GM23338 (cell line): Measurements from ENCODE around the gene LIG4. TPM values are rescaled to one million over a fixed set of nuclear protein-coding genes. Genes with fewer than 3 reads are reported as not detected.
"Not testable (repeated sequence)": the region's sequence is repeated elsewhere in the genome, so short reads cannot be mapped to it uniquely, and the experiment has no call there.

Experiments used
- ATAC-seq: fragments of 200-7000 bp; cut with Tn5 transposase; 3 replicates; pipeline ENCODE4 v1.9.1; 2020
- DNase-seq: peaks from one replicate; pipeline ENCODE4 v3.0.0-alpha.2; 2015; ENCODE audit warnings: low spot score
- H2AFZ ChIP-seq: fragments of 200-600 bp; sonication (generic); 2 replicates; pipeline ENCODE4 v1.8.0; 2016; ENCODE audit warnings: antibody characterized with exemption, mild to moderate bottlenecking, moderate library complexity
- H3F3A ChIP-seq: fragments of 200-600 bp; sonication (generic); replicated peaks from 2 replicates; pipeline ENCODE4 v1.8.0; 2017; ENCODE audit warnings: antibody characterized with exemption, mixed run types, low read depth
- H3K27ac ChIP-seq: fragments of 200-600 bp; sonication (generic); 2 replicates; pipeline ENCODE4 v1.6.1; 2016; ENCODE audit warnings: low read depth
- H3K27me3 ChIP-seq: fragments of 200-600 bp; sonication (generic); 2 replicates; pipeline ENCODE4 v1.8.0; 2016; ENCODE audit warnings: mild to moderate bottlenecking, mixed run types, moderate library complexity; ENCODE audit not compliant: insufficient read depth
- H3K36me3 ChIP-seq: fragments of 200-600 bp; sonication (generic); 2 replicates; pipeline ENCODE4 v1.8.0; 2016; ENCODE audit warnings: mild to moderate bottlenecking; ENCODE audit not compliant: insufficient read depth
- H3K4me1 ChIP-seq: fragments of 200-600 bp; sonication (generic); 2 replicates; pipeline ENCODE4 v1.8.0; 2016; ENCODE audit warnings: mild to moderate bottlenecking, moderate library complexity; ENCODE audit not compliant: insufficient read depth
- H3K4me2 ChIP-seq: fragments of 200-600 bp; sonication (generic); 2 replicates; pipeline ENCODE4 v1.7.1; 2017; ENCODE audit warnings: mixed run types
- H3K4me3 ChIP-seq: fragments of 200-600 bp; sonication (generic); 2 replicates; pipeline ENCODE4 v1.6.1; 2016; ENCODE audit warnings: mixed run types
- H3K79me2 ChIP-seq: fragments of 200-600 bp; sonication (generic); replicated peaks from 2 replicates; pipeline ENCODE4 v1.8.0; 2017; ENCODE audit warnings: mild to moderate bottlenecking; ENCODE audit not compliant: insufficient read depth
- H3K9me2 ChIP-seq: fragments of 200-600 bp; sonication (generic); 2 replicates; pipeline ENCODE4 v1.8.0; 2017; ENCODE audit not compliant: insufficient read depth
- H4K20me1 ChIP-seq: fragments of 200-600 bp; sonication (generic); replicated peaks from 2 replicates; pipeline ENCODE4 v1.8.0; 2017; ENCODE audit warnings: mild to moderate bottlenecking; ENCODE audit not compliant: insufficient read depth
- H3K27ac Mint-ChIP-seq: 2 replicates; pipeline ENCODE4 v1.8.0; 2020; ENCODE audit warnings: inconsistent platforms, mild to moderate bottlenecking, moderate library complexity, mixed read lengths
- H3K27me3 Mint-ChIP-seq: 3 replicates; pipeline ENCODE4 v1.8.0; 2022; ENCODE audit warnings: low read depth, mild to moderate bottlenecking, moderate library complexity, mixed read lengths, inconsistent platforms; ENCODE audit not compliant: insufficient read depth, poor library complexity
- H3K36me3 Mint-ChIP-seq: 3 replicates; pipeline ENCODE4 v1.8.0; 2021; ENCODE audit warnings: low read depth, mild to moderate bottlenecking, inconsistent platforms, moderate library complexity, mixed read lengths
- H3K4me1 Mint-ChIP-seq: 3 replicates; pipeline ENCODE4 v1.8.0; 2020; ENCODE audit warnings: mild to moderate bottlenecking, inconsistent platforms, mixed read lengths
- H3K4me3 Mint-ChIP-seq: 3 replicates; pipeline ENCODE4 v1.8.0; 2021; ENCODE audit warnings: moderate library complexity, mild to moderate bottlenecking, inconsistent platforms, mixed read lengths
- H3K9me3 Mint-ChIP-seq: 3 replicates; pipeline ENCODE4 v1.8.0; 2020; ENCODE audit warnings: moderate library complexity, mild to moderate bottlenecking, inconsistent platforms, mixed read lengths
- CREB1 ChIP-seq: fragments of 250-450 bp; sonication (Bioruptor Pico); IDR thresholded peaks from 2 replicates; pipeline ENCODE4 v1.5.0; 2020; ENCODE audit warnings: low read depth, mild to moderate bottlenecking, moderate library complexity
- EZH2 ChIP-seq: fragments of 200-600 bp; sonication (generic); IDR thresholded peaks from one replicate; pipeline ENCODE4 v1.8.0; 2017; ENCODE audit warnings: antibody characterized with exemption, mild to moderate bottlenecking, low read depth; ENCODE audit not compliant: unreplicated experiment
- JUNB ChIP-seq: IDR thresholded peaks from one replicate; pipeline ENCODE4 v1.6.1; 2016; ENCODE audit warnings: antibody characterized with exemption; ENCODE audit not compliant: unreplicated experiment
- NANOG ChIP-seq: IDR thresholded peaks from 2 replicates; pipeline ENCODE4 v1.6.1; 2016; ENCODE audit warnings: antibody characterized with exemption, borderline replicate concordance
- POLR2AphosphoS5 ChIP-seq: IDR thresholded peaks from 2 replicates; pipeline ENCODE4 v1.6.1; 2016; ENCODE audit warnings: antibody characterized with exemption, low read depth
- REST ChIP-seq: IDR thresholded peaks from one replicate; pipeline ENCODE4 v1.6.1; 2018; ENCODE audit warnings: antibody characterized with exemption; ENCODE audit not compliant: unreplicated experiment
- STAT1 ChIP-seq: IDR thresholded peaks from one replicate; pipeline ENCODE4 v1.6.1; 2016; ENCODE audit warnings: antibody characterized with exemption; ENCODE audit not compliant: unreplicated experiment
- ZNF114 ChIP-seq: fragments of 250-450 bp; sonication (Bioruptor Pico); IDR thresholded peaks from 2 replicates; pipeline ENCODE4 v1.5.0; 2020; ENCODE audit warnings: mild to moderate bottlenecking, moderate library complexity
- ZNF331 ChIP-seq: fragments of 250-450 bp; sonication (Bioruptor Pico); IDR thresholded peaks from 2 replicates; pipeline ENCODE4 v1.5.0; 2020; ENCODE audit warnings: low read depth, mild to moderate bottlenecking, moderate library complexity
- polyA plus RNA-seq: library from polyadenylated mRNA; unstranded; fragments of >200 nt; fragmentation: Nextera tagmentation; extraction: Ambion mirVana; gene quantifications from 2 replicates; pipeline ENCODE4 v1.2.1, GENCODE V29; 2016
- total RNA-seq: library from RNA; depleted of rRNA; stranded (reverse); fragments of >200 nt; shearing (Covaris generic); gene quantifications from 2 replicates; pipeline ENCODE4 v1.2.3, GENCODE V29; 2014
- TF ChIP-seq, protein P1 (sequence below), 2 experiments: fragments of 200-600 bp in 1 of 2; sonication (generic) in 1 of 2; conservative IDR thresholded peaks; 2 replicates each; pipeline versions ENCODE4 v1.5.1 to v1.6.1; 2016 to 2017; ENCODE audit warnings: antibody characterized with exemption in 2 of 2, low read depth in 2 of 2, mild to moderate bottlenecking in 2 of 2, moderate library complexity in 1 of 2
- TF ChIP-seq, protein P2 (sequence below): IDR thresholded peaks from 2 replicates; pipeline ENCODE4 v1.6.1; 2016; ENCODE audit warnings: antibody characterized with exemption

The LIG4 gene
- total and polyA plus RNA-seq, 2 experiments from 2014 or later: 2.6 to 4.9 TPM

DNA sequence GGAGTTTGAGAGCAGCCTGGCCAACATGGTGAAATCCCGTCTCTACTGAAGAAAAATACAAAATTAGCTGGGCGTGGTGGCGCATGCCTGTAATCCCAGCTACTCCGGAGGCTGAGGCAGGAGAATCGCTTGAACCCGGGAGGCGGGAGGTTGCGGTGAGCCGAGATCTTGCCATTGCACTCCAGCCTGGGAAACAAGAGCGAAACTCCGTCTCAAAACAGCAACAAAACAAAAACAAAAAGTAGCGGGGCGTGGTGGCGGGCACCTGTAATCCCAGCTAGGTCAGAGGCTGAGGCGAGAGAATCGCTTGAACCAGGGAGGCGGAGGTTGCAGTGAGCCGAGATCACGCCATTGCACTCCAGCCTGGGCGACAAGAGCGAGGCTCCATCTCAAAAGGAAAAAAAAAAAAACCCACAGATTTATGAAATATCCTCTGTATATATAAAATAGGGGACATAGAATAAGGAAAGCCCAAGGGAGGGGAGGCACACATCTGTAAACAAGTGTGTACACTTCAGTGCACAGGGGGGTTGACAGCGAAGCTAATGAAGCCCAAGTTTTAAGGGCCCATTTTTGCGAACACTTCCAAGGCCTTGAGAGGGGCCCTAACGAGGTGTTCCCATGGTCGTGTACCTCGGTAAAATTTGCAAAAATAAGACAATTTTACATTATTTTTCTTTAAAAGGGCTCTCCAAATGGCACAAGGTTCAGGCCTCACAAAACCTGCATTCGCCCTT, 2.1 kb upstream of the LIG4 start:
- not testable (repeated sequence) for H3K27me3 ChIP-seq, H3K36me3 ChIP-seq, H3F3A ChIP-seq, H3K36me3 Mint-ChIP-seq, H3K27me3 Mint-ChIP-seq, H3K9me2 ChIP-seq, ATAC-seq, H3K9me3 Mint-ChIP-seq, H4K20me1 ChIP-seq
- peak overlapping the region; percentile 95; the same call in 1 of the 2 replicates for H3K27ac Mint-ChIP-seq
- Histone ChIP-seq H2AFZ (peak overlapping the region; percentile 98; the same call in 1 of the 2 replicates), H3K4me1 (peaks cover 16% of the 10 kb centered on the region), H3K79me2 (peaks cover 38% of the 10 kb centered on the region), H3K27ac (peak overlapping the region; percentile 96), H3K4me3 (peak overlapping the region; percentile 93), H3K4me2 (peak overlapping the region; percentile 87)
- peaks cover 23% of the 10 kb centered on the region for H3K4me1 Mint-ChIP-seq
- peak; percentile 6 for DNase-seq
- peak overlapping the region; percentile 91 for H3K4me3 Mint-ChIP-seq

GRCh38 chr13:108214441-108215271, 680 bp downstream of the LIG4 start:
- no peaks in the 10 kb centered on the region for H3K9me3 Mint-ChIP-seq
- TF ChIP-seq EZH2: no peak
- TF ChIP-seq, protein P1, sequence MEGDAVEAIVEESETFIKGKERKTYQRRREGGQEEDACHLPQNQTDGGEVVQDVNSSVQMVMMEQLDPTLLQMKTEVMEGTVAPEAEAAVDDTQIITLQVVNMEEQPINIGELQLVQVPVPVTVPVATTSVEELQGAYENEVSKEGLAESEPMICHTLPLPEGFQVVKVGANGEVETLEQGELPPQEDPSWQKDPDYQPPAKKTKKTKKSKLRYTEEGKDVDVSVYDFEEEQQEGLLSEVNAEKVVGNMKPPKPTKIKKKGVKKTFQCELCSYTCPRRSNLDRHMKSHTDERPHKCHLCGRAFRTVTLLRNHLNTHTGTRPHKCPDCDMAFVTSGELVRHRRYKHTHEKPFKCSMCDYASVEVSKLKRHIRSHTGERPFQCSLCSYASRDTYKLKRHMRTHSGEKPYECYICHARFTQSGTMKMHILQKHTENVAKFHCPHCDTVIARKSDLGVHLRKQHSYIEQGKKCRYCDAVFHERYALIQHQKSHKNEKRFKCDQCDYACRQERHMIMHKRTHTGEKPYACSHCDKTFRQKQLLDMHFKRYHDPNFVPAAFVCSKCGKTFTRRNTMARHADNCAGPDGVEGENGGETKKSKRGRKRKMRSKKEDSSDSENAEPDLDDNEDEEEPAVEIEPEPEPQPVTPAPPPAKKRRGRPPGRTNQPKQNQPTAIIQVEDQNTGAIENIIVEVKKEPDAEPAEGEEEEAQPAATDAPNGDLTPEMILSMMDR (conservative IDR thresholded peaks at IDR 0.05; ENCODE audit: low read depth in 2 of 2): no peak
- no peak for TF ChIP-seq CREB1 (CRISPR knock-in tag)
- TF ChIP-seq ZNF331 (CRISPR knock-in tag): no peak
- no peak for TF ChIP-seq REST
- TF ChIP-seq ZNF114 (CRISPR knock-in tag): no peak
- no peak for TF ChIP-seq JUNB
- TF ChIP-seq STAT1: no peak
- TF ChIP-seq, protein P2, sequence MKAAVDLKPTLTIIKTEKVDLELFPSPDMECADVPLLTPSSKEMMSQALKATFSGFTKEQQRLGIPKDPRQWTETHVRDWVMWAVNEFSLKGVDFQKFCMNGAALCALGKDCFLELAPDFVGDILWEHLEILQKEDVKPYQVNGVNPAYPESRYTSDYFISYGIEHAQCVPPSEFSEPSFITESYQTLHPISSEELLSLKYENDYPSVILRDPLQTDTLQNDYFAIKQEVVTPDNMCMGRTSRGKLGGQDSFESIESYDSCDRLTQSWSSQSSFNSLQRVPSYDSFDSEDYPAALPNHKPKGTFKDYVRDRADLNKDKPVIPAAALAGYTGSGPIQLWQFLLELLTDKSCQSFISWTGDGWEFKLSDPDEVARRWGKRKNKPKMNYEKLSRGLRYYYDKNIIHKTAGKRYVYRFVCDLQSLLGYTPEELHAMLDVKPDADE: no peak
- no peak for TF ChIP-seq POLR2AphosphoS5
- TF ChIP-seq NANOG: no peak

More at GRCh38 chr13:108214441-108215271, 680 bp downstream of the LIG4 start:
- Mint-ChIP-seq H3K27me3 (peaks cover 6% of the 10 kb centered on the region), H3K4me3 (peak overlapping the region; percentile 86), H3K27ac (no peak overlapping the region), H3K4me1 (peaks cover 17% of the 10 kb centered on the region), H3K36me3 (peaks cover 8% of the 10 kb centered on the region; the same call in 2 of the 3 replicates)
- no peak overlapping the region for H3K27ac ChIP-seq
- DNase-seq (peak; percentile 60), ATAC-seq (peak; percentile 26)
- H3K4me3 ChIP-seq: peak overlapping the region; percentile 74
- no peaks in the 10 kb centered on the region for H3K9me2 ChIP-seq
- H4K20me1 ChIP-seq: peaks cover 12% of the 10 kb centered on the region; the same call in 1 of the 2 replicates
- 0 out of 2 replicates have a peak, but pooled peaks cover 3% of the 10 kb centered on the region for H3F3A ChIP-seq
- H3K4me2 ChIP-seq: peak overlapping the region; percentile 87
- peak overlapping the region; percentile 75 for H2AFZ ChIP-seq
- H3K36me3 ChIP-seq: peaks cover 3% of the 10 kb centered on the region; the same call in 1 of the 2 replicates
- H3K27me3 ChIP-seq: no peaks in the 10 kb centered on the region
- H3K4me1 ChIP-seq: peaks cover 16% of the 10 kb centered on the region
- H3K79me2 ChIP-seq: peaks cover 10% of the 10 kb centered on the region
